Stimulated activated CD8-positive, alpha-beta memory T cell treated with anti-CD3 and anti-CD28 coated beads, Interleukin-2, amount 100 ng/mL, for 48 hours (primary cell): ENCODE measurements around the gene FGGY.
"Not testable (repeated sequence)": the region's sequence is repeated elsewhere in the genome, so short reads cannot be mapped to it uniquely, and the experiment has no call there.

Source experiments
- DNase-seq, 2 donors: peaks; one replicate each; pipeline ENCODE4 v3.0.0-alpha.2; 2020; ENCODE audit warnings: low read depth in 2 of 2

The FGGY gene

DNA sequence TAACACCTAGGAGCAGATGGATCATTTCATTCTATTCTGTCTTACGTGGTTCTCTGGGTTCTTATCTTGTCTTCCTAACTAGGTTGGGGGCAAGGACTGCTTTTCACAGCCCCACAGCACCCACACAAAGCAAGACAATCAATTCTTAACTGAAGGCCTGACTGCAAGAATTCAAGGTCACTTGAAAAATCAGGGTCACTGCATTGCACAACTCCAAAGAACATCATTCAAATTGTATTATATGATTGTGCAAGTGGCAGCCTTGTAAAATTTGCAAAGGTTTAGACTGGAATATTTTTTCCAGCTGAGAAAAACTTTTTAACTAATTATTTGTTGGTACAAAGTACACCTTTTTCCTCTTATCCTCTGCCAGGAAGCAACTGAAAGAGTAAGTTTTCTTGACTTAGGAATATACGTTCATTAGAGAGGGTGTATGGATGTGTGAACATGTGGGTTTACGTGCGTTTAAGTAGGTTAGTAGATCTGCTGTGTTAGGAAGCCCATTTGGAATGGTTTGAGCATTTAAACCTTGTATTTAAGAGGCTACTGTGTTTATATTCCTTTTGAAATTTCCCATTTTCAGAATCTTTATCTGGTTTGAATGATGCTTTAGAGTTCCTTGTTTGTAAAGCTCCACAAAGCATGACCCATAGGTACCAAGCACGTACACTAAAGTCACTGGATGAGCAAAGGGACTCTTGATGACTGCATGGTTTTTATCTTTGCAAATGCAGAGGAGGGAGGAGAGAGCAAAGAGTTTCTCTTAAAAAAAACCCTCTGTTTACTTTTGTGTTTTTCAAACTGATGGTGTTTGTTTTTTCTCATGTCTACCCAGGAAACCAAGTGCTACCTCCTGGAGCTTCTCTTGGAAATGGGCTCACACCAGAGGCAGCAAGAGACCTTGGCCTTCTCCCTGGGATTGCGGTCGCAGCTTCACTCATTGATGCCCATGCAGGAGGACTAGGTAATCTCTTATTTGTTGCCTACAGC, 214.9 kb downstream of the FGGY start:
- DNase-seq: no peak

GRCh38 chr1:59512702-59513101, 215.8 kb downstream of the FGGY start:
- DNase-seq: no peak

GRCh38 chr1:59514061-59514909, 217.4 kb downstream of the FGGY start:
- no peak for DNase-seq

DNA sequence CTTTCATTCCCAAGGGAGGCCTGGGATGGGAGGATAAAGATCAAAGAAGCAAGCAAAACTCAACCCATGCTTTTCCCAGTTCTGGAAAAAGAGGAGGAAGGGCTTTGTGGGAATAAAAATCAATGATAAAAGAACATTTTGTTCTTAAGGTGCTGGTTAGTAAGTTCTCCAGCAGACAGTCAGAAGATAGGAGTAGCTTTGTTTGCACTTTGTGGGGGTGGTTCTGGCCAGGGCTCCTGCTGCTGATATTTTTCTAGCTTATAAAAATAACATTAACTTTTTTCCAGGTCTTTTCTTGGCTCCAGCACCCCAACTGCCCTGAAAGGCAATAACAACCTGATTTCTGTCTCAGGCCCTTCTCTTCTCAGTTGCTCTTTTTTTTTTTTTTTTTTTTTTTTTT, 220.0 kb downstream of the FGGY start:
- DNase-seq: no peak

DNA sequence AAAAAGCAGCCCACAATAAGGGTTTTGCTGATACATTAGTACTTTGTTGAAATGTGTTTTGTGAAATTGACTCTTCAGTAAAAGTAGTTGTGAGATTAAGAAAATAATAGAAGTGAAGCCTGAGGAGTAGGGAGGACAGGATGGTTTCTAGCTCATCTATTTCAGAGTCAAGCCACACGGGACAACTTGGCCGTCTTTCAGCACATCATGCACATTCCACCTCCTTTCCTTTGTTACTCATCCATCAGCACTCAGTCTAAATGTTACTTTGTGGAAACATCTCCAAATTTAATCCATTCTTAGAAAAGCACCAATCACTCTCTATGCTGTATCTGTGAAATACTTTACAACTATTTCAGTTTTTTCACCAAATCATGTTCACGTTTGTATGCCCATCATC, 223.3 kb downstream of the FGGY start:
- no peak for DNase-seq

- DNase-seq: no peak
Measured at GRCh38 chr1:59520827-59521418, 224.0 kb downstream of the FGGY start.

GRCh38 chr1:59521456-59521855, 224.6 kb downstream of the FGGY start:
- DNase-seq: no peak

DNA sequence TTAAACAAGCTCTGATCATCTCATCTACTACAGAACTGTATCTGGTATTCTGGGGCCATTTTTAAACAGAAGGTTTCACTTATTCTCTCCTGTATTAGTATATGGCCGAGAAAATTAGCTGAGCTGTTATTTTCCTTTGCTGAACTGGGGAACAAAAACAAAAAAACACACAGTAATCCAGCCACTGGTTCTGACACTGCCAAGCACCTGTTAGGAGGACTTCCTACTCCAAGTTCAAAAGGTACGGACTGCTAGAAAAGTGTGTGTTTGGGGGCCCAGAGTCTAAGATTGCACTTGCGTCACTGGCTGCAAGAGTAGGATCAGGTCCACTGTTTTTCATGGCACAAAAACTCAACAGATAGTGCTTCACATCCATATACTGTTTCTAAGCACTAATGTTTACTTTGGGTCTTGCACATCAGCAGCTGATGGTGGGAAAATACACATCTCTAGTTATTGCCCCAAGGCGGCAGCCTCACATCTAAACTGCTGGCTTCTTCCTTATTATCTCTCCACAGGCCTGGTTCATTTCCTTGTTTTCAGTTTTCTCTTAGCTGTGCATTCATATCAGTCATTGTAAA, 226.1 kb downstream of the FGGY start:
- DNase-seq: no peak

- no peak for DNase-seq
Measured at GRCh38 chr1:59523745-59524450, 227.0 kb downstream of the FGGY start.

DNA sequence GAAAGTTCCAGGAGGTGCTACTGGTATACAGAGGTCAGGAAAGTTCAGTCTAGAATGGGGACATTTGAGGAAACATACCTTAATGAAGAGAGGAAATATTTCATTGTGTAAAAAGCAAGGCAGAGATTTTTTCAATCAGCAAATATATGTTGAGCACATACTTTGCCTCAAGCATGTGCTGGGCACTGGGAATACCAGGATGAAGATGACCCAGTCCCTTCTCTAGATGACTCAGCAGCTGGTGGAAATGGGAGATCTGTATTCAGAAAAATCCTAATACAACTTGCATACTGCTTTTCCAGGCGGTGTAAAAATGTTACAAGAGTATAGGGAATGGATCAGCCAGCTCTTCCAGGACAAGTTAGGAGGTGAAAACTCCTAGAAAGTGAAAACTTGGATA, 229.3 kb downstream of the FGGY start:
- DNase-seq: no peak

DNA sequence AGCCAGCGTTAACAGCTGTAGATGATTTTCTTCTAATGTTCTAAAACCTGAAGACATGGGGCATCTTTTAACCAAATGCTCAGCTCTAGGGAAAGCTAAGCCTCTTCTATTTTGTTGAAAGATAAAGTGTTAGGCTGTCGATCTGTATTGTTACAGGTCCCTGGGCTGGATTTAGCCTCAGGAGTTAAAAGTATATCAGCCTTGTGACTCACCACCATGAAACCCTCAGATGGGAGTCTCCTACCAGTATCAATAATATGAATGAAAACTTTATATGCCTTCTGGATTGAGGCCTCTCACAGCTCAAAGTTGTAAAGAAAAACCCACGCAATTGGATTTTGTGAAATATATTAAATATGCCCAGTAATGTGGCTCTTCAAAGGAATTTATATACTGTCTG, 231.6 kb downstream of the FGGY start:
- no peak for DNase-seq

GRCh38 chr1:59528900-59529299, 232.0 kb downstream of the FGGY start:
- DNase-seq: no peak

DNA sequence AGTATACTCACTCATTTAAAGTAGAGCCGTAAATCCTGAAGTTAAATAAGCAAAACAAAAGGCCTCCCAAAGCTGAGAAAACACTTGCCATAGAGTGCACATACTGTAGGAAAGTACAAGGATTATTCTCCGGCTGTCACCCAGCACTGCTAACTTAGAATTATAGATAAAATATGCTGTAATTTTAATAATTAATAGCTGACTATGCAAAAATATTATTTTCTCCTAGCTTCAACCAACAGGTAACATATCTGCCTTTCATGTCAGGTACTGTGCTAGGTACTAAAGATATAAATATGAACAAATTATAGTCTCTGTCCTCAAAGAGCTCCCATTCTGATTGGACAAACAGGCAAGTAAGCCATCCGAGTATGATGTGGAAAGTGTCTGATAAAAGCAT, 233.2 kb downstream of the FGGY start:
- DNase-seq: no peak

DNA sequence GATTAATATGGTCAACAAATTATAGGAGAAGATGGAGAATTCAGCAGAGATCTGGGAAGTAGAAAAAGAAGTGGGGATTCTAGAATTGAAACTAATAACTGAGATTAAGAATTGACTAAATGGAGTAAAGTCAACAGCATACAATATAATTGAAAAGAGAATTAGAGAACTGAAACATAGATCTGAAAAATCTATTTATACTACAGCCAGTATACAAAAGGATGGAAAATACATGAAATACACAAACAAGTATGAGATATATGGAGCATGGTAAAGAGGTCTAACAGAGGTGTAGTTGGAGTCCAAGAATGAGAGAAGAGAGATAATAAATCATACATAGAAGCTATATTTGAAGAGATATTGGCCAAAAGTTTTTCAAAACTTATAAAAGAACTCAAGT, 235.2 kb downstream of the FGGY start:
- DNase-seq: no peak

DNA sequence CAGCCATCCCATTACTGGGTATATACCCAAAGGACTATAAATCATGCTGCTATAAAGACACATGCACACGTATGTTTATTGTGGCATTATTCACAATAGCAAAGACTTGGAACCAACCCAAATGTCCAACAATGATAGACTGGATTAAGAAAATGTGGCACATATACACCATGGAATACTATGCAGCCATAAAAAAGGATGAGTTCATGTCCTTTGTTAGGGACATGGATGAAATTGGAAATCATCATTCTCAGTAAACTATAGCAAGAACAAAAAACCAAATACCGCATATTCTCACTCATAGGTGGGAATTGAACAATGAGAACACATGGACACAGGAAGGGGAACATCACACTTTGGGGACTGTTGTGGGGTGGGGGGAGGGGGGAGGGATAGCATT, 241.6 kb downstream of the FGGY start:
- not testable (repeated sequence) for DNase-seq

GRCh38 chr1:59539961-59540681, 243.2 kb downstream of the FGGY start:
- no peak for DNase-seq

- no peak for DNase-seq
Measured at GRCh38 chr1:59541161-59541560, 244.3 kb downstream of the FGGY start.

DNA sequence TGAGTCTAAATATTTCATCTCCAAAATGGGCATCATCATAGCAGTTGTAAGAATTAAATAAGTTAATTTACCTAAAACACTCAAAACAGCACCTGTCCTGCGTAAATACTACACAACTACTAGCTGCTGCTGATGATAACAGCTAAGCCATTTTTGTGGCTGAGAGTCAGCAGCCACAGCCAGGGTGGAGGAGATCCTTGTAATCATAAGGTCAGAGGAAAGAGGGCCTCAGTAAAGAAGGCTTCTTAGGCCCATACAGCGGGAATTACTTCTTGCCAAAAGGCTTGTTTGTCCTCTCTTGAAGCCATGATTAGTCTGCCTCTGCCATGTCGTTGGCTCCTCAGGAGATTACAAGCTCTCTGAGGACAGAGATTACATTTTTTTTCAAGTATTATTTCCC, 245.0 kb downstream of the FGGY start:
- DNase-seq: no peak

DNA sequence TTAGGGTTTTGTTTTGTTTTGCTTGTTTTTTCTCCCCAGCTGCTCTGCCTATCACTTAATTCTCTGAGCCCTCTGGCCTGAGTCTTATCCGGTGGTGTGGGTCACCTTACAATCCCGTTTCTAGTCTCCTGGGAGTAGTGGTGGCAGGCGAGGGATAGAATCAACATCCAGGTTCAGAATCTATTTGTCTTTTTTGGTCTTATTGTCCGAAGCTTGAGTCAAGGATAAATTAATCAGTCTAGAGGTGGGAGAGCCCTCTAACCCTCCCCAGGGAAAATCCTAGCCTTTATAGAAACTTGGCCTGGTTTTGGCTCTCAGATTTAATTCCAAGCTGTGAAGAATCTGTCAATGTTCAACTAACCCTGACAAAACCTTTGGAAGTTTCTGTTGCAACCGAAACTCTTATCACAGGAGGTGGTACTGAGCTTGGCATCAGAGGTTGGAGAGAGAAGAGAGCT, 246.3 kb downstream of the FGGY start:
- DNase-seq: no peak

DNA sequence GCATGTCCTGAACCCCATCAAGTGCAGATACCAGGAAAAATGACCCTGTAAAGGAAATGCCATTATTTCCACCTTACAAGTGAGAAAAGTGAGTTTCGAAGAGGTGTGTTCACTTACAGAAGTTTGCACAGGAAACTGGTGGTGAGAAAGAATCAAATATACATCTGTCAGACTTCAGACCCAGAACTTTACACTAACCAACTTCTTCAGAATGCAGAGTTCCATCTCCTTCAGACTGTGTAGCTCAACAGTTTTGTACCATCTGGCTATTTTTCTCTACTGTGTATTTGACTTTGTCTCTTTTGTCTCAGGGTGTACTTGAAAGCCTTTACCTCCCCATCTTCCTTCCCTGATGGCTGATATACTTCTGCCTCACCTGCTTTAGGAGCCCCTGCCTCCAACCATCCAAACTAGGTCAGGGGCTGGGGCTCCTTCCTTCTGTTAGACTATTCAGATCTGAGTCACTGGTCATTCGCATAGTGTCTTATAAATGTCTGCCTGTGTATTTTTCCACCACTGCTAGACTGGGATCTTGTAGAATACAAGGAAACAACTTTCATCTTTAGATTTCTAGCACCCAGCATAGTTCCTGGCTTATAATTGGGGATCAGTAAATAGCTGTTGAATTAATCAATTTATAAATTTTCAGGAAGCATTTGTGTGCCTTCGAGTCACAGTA, 247.9 kb downstream of the FGGY start:
- DNase-seq: no peak
